Stimulated activated CD4-positive, alpha-beta T cell treated with anti-CD3 and anti-CD28 coated beads, Interleukin-1b, Interleukin-23, amount 100 ng/mL, for 24 hours (primary cell): ENCODE results near the gene CLCN3.
"Not testable (repeated sequence)": the region's sequence is repeated elsewhere in the genome, so short reads cannot be mapped to it uniquely, and the experiment has no call there.

ENCODE experiments used
- DNase-seq, 4 experiments: peaks; one replicate each; pipeline ENCODE4 v3.0.0-alpha.2; 2020; ENCODE audit warnings: low read depth in 4 of 4, low spot score in 1 of 4

The CLCN3 gene

DNA sequence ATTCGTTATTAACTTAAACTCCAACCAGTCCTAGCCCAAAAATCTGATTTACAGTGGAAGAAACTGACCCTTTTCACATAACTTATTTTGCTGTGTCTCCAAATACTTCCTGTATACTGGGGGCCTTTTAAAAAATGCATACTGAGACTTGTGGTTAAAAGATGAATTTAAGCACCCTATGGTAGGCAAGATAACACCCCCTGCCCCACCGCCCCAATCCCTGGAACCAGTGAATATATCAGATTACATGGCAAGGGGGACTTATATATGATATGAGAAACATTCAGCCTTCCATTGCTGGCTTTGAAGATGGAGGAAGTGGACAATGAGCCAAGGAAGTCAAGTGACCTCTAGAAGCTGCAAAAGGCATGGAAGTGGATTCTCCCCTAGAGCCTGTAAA, 3.1 kb upstream of the CLCN3 start:
- no peak for DNase-seq

DNA sequence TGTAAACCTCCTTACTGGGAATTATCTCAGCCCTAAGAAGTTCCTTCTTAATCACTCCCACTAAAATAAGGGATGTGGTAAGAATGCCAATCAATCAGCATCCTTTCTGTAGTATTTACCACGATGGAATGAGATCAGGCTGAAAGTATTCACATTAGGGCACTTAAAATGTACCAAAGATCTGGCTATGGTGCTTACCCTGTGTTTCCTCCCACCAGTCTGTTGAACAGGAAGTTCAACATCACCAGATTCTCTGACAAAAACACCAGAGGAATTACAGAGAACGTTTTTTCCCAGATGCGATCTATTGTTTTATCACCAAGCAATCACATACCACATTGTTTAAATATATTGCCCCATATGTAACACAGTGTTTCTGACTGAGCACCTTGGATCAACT, 2.1 kb upstream of the CLCN3 start:
- no peak for DNase-seq

- DNase-seq = no peak
Observed at GRCh38 chr4:169618986-169619385, 1.4 kb upstream of the CLCN3 start.

GRCh38 chr4:169619518-169619957, 840 bp upstream of the CLCN3 start:
- no peak for DNase-seq

DNA sequence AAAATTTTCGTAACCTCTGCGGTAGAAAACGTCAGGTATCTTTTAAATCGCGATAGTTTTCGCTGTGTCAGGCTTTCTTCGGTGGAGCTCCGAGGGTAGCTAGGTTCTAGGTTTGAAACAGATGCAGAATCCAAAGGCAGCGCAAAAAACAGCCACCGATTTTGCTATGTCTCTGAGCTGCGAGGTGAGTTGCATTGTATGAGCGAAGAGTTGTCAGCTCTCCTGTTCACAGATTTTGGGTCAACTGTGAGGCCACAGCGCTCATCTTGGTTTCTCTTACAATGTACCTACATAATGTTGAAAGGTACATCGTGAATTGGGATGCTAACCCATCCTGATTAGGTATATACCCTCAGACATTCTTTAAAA, 486 bp downstream of the CLCN3 start:
- DNase-seq = no peak

- no peak for DNase-seq
Observed at GRCh38 chr4:169621731-169622492, 1.5 kb downstream of the CLCN3 start.

- DNase-seq = no peak
Observed at GRCh38 chr4:169622566-169622965, 2.2 kb downstream of the CLCN3 start.

DNA sequence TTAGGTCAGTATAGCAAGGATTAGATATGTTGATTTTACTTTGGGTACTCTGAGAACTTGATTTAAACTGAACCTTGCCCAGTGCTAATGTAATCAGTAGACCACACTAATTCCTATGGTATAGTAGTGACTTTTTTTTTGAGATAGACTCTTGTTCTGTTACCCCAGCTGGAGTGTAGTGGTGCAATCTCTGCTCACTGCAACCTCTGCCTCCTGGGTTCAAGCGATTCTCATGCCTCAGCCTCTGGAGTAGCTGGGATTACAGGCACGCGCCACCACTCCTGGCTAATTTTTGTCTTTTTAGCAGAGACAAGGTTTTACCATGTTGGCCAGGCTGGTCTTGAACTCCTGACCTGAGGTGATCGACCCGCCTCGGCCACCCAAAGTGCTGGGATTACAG, 3.6 kb downstream of the CLCN3 start:
- DNase-seq = not testable (repeated sequence)

- no peak for DNase-seq
Observed at GRCh38 chr4:169625886-169626285, 5.5 kb downstream of the CLCN3 start.

GRCh38 chr4:169626331-169627282, 6.2 kb downstream of the CLCN3 start:
- no peak for DNase-seq

- DNase-seq = no peak
Observed at GRCh38 chr4:169627307-169627706, 6.9 kb downstream of the CLCN3 start.

DNA sequence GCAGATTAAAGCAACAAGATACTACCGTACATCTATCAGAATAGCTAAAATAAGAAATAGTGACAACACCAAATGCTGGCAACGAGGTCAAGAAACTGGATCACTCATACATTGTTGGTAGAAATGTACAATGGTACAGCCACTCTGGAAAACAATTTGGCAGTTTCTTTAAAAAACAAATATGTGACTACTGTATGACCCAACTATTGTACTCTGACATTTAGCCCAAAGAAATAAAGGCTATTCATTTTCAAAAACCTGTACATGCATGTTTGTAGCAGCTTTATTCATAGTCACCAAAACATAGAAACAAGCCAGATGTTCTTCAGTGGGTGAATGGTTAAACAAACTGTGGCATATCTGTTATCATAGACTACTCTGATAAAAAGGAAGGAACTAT, 8.2 kb downstream of the CLCN3 start:
- no peak for DNase-seq

GRCh38 chr4:169630069-169630468, 9.7 kb downstream of the CLCN3 start:
- DNase-seq = no peak

- DNase-seq = no peak
Observed at GRCh38 chr4:169632896-169633295, 12.5 kb downstream of the CLCN3 start.

DNA sequence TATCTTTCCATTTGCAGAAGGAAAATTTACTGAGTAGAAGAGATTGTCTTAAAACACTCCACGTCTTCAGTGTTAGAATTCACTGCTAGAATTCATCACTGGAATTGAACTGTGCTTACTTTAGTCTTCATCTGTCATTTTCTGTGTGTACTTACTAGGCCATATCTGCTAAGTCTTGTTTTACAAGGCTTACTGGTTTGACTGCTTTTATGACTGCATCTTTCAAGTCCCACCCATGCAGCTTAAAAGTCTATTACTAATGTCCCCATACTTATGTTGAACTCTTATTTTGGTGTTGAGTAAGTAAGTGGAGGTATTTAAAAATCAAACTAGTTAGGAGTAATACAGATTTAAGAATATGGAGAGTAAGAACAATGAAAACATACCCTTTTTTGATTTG, 14.6 kb downstream of the CLCN3 start:
- DNase-seq = no peak

GRCh38 chr4:169640261-169640870, 20.0 kb downstream of the CLCN3 start:
- no peak for DNase-seq

GRCh38 chr4:169644802-169645201, 24.4 kb downstream of the CLCN3 start:
- DNase-seq = no peak

- no peak for DNase-seq
Observed at GRCh38 chr4:169645627-169646026, 25.2 kb downstream of the CLCN3 start.

GRCh38 chr4:169649545-169650226, 29.3 kb downstream of the CLCN3 start:
- DNase-seq = no peak

DNA sequence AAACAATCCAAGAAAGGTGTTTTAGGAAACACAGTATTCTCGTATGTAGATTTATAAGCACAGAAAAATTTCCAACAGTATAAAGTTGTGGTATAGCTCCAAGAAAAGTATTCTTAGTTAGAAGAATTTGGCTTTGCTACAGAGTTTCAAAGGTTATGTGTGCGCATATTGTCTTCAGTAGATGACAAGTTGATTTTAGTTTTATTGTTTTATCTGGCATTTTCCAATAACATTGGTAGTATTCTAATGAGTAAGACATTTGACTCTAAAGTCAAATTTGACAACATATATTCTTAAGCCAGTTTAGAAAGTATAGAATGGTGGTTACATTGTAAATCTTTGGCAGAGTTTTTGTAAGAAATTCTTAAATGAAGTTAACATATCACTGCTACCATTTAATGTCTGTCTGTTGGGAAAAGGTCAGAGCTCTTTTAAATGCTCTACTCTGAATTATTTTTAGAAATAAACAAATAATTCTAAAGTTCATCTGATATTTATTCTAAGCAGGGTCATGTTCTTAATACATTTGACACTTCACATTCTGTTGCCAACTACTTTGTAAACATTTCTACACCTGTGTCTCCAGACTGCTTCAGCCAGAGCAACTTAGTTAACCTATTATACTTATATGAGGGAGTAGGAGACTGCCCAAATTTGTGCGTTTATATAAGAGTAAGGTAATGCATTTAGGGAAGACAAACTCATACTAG, 30.0 kb downstream of the CLCN3 start:
- DNase-seq = no peak

DNA sequence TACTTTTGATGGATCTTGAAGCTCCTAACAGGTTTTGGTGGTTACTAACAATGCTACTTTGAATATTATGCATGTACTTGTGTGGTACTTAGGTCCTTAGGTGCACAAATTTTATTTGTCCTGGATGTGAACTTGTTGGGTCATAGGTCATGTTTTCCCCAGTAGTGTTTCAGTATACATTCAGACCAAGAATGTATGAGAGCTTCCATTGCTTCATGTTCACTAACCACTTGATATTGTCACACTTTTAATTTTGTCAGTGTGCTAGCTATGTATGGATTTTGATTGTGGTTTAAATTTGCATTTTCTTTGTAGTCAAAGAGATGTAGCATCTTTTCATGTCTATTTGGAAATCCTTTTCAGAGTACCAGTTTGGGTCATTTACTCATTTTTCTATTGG, 32.2 kb downstream of the CLCN3 start:
- no peak for DNase-seq
